Measurements from ENCODE around the gene DNAH10. TPM values are rescaled to one million over a fixed set of nuclear protein-coding genes. Genes with fewer than 3 reads are reported as not detected.
A peak's percentile ranks its signal among the peaks of the same experiment; 100 is the strongest.

Gene DNAH10
- total and polyA plus RNA-seq, 2 of the 4 experiments (the other 2 are of a cell fraction): 0.18 to 0.22 TPM

DNA sequence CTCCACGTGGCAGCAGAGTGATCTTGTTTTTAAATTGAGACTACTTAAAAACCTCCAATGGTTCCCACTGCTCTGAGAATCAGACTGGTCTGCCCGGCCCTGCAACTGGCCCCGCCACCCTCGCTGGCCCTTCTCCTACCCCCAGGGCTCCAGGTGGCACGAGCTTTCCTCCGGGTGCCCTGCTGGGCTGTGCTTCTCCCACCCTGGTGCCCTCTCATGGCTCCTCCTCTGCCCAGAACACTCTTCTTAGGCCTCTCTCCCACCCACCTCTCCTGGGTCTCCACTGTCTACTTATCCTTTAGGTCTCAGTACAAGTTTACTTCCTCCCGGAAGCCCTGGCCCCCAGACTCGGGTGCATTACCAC, 184.0 kb downstream of the DNAH10 start:
- peaks cover 31% of the 10 kb centered on the region for H3K36me3 ChIP-seq (ENCODE audit: control insufficient read depth, insufficient read depth, low read length)
- no peak overlapping the region for H3K18ac ChIP-seq (ENCODE audit: low read depth, low read length)
- H3K9me3 ChIP-seq (ENCODE audit: control insufficient read depth, insufficient read depth, low read length): peaks cover 6% of the 10 kb centered on the region
- H3K23ac ChIP-seq (ENCODE audit: low read depth, low read length): no peak overlapping the region
- no peak overlapping the region for H3K56ac ChIP-seq (ENCODE audit: extremely low read depth, insufficient read depth, low read length)
- no peak overlapping the region for H4K91ac ChIP-seq (ENCODE audit: insufficient read depth, low read depth, low read length)
- dilution Hi-C loops (cut with HindIII; ENCODE audit: low sequenced_read_pairs, unreplicated experiment) (no loop called here), intact Hi-C loops (cut with micrococcal nuclease) (no loop called here), in situ Hi-C loops (cut with MboI; ENCODE audit: low sequenced_read_pairs) (no loop called here)
- DNase-seq (no peak), ATAC-seq (ENCODE audit: low read depth) (no peak)
- TF ChIP-seq CEBPB (IDR thresholded peaks at IDR 0.05; ENCODE audit: low read depth, low read length) (no peak), USF2 (IDR thresholded peaks at IDR 0.05; ENCODE audit: low read depth, low read length) (no peak), CHD1 (IDR thresholded peaks at IDR 0.05; ENCODE audit: low read depth, low read length) (no peak), BHLHE40 (IDR thresholded peaks at IDR 0.05; ENCODE audit: low read depth, low read length) (no peak), POLR2A (IDR thresholded peaks at IDR 0.05; ENCODE audit: low read depth, low read length) (no peak), RCOR1 (IDR thresholded peaks at IDR 0.05; ENCODE audit: insufficient replicate concordance, low read length) (no peak), RFX5 (IDR thresholded peaks at IDR 0.05; ENCODE audit: low read depth, low read length) (no peak), FOS (IDR thresholded peaks at IDR 0.05; ENCODE audit: low read depth, low read length) (no peak), MAZ (IDR thresholded peaks at IDR 0.05; ENCODE audit: borderline replicate concordance, low read depth, low read length) (no peak), SMC3 (IDR thresholded peaks at IDR 0.05; ENCODE audit: low read depth, low read length) (no peak), MXI1 (IDR thresholded peaks at IDR 0.05; ENCODE audit: borderline replicate concordance, low read depth, low read length) (no peak), MAFK (IDR thresholded peaks at IDR 0.05; ENCODE audit: low read depth, low read length) (no peak), RAD21 (IDR thresholded peaks at IDR 0.05; ENCODE audit: low read length) (no peak), NFE2L2 (IDR thresholded peaks at IDR 0.05; ENCODE audit: low read depth, low read length) (no peak)
- TF ChIP-seq, protein P1, sequence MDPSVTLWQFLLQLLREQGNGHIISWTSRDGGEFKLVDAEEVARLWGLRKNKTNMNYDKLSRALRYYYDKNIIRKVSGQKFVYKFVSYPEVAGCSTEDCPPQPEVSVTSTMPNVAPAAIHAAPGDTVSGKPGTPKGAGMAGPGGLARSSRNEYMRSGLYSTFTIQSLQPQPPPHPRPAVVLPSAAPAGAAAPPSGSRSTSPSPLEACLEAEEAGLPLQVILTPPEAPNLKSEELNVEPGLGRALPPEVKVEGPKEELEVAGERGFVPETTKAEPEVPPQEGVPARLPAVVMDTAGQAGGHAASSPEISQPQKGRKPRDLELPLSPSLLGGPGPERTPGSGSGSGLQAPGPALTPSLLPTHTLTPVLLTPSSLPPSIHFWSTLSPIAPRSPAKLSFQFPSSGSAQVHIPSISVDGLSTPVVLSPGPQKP (IDR thresholded peaks at IDR 0.05; ENCODE audit: borderline replicate concordance, low read depth, low read length): no peak
- TF ChIP-seq, protein P2, sequence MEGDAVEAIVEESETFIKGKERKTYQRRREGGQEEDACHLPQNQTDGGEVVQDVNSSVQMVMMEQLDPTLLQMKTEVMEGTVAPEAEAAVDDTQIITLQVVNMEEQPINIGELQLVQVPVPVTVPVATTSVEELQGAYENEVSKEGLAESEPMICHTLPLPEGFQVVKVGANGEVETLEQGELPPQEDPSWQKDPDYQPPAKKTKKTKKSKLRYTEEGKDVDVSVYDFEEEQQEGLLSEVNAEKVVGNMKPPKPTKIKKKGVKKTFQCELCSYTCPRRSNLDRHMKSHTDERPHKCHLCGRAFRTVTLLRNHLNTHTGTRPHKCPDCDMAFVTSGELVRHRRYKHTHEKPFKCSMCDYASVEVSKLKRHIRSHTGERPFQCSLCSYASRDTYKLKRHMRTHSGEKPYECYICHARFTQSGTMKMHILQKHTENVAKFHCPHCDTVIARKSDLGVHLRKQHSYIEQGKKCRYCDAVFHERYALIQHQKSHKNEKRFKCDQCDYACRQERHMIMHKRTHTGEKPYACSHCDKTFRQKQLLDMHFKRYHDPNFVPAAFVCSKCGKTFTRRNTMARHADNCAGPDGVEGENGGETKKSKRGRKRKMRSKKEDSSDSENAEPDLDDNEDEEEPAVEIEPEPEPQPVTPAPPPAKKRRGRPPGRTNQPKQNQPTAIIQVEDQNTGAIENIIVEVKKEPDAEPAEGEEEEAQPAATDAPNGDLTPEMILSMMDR (conservative IDR thresholded peaks at IDR 0.05; ENCODE audit: low read depth, low read length): no peak
- H3K79me1 ChIP-seq (ENCODE audit: low read depth in 1 of 2, low read length in 2 of 2): peaks cover 22 to 59% of the 10 kb centered on the region in 2 experiments; a peak in 3 of 4 replicates
- H4K8ac ChIP-seq (ENCODE audit: low read depth in 2 of 2, low read length in 2 of 2): no peak overlapping the region
- no TSS peak for BruUV-seq (replicated peaks)
- no peak overlapping the region for H2AK9ac ChIP-seq (replicated peaks; ENCODE audit: low read depth, low read length, poor library complexity)
- H3K4me1 ChIP-seq (ENCODE audit: control insufficient read depth, insufficient read depth, low read length): peaks cover 19% of the 10 kb centered on the region
- no peak overlapping the region for H3K4me3 ChIP-seq (ENCODE audit: insufficient read depth, low read depth, low read length)
- H2AK5ac ChIP-seq (ENCODE audit: low read depth, low read length): no peak overlapping the region
- no peak overlapping the region for H3K27ac ChIP-seq (ENCODE audit: insufficient read depth, low read length)
- no peak overlapping the region for H3K9ac ChIP-seq (ENCODE audit: low read depth, low read length)
- H4K20me1 ChIP-seq (ENCODE audit: insufficient read depth, low read length): peaks cover 7% of the 10 kb centered on the region
- H2BK20ac ChIP-seq (ENCODE audit: low read depth, low read length): no peak overlapping the region
- no peak overlapping the region for H2AFZ ChIP-seq (replicated peaks; ENCODE audit: low read length, poor library complexity)
- no peak overlapping the region; the same call in 2 of the 3 replicates for H2BK15ac ChIP-seq (ENCODE audit: low read depth, low read length)
- no peak overlapping the region for H2BK120ac ChIP-seq (ENCODE audit: low read depth, low read length)
- 82% methylated on average over 5 of the region's 8 CpGs; no CpG with 5 or more reads in 1 of the 2 experiments for WGBS, 2 experiments (ENCODE audit: extremely low coverage in 2 of 2, insufficient read length in 1 of 2)
- no peak overlapping the region for H3K14ac ChIP-seq (replicated peaks; ENCODE audit: low read depth, low read length)
- H3K4ac ChIP-seq (ENCODE audit: low read depth, low read length): 0 out of 2 replicates have a peak overlapping the region, but pooled peaks have one; percentile 7
- ChIA-PET POLR2A (ENCODE audit: unreplicated experiment) (no interaction called here), CTCF (no interaction called here)
- H3K4me2 ChIP-seq (ENCODE audit: low read depth, low read length): no peak overlapping the region
- H2BK5ac ChIP-seq (ENCODE audit: low read depth, low read length, poor library complexity, severe bottlenecking): no peak overlapping the region
- H3K27me3 ChIP-seq (ENCODE audit: control insufficient read depth, insufficient read depth, low read length): no peaks in the 10 kb centered on the region
- H3K9me1 ChIP-seq (ENCODE audit: insufficient read depth, low read length): peaks cover 22% of the 10 kb centered on the region; the same call in 1 of the 2 replicates
- no peak overlapping the region for H4K5ac ChIP-seq (ENCODE audit: low read depth, low read length)
